ENCODE data around the gene AQP3.

- no peak for TF ChIP-seq RBBP5 (IDR thresholded peaks at IDR 0.05; ENCODE audit: borderline replicate concordance, low read depth, low read length)
- TF ChIP-seq RAD21 (IDR thresholded peaks at IDR 0.05 in 1 of 2, conservative IDR thresholded peaks at IDR 0.05 in 1 of 2; ENCODE audit: low read depth in 2 of 2, low read length in 2 of 2), result no peak
Measured at GRCh38 chr9:33437205-33437604, 10.2 kb downstream of the AQP3 start.
